ENCODE results near the gene SFXN5. TPM values are rescaled to one million over a fixed set of nuclear protein-coding genes. Genes with fewer than 3 reads are reported as not detected.

Gene SFXN5
- total and polyA plus RNA-seq, 7 donors: 5.1 to 17.1 (median 12.2) TPM

GRCh38 chr2:73031725-73032701, 39.5 kb downstream of the SFXN5 start:
- Histone ChIP-seq H3K36me3 (ENCODE audit: insufficient read depth in 1 of 2, low read depth in 1 of 2) (peaks cover 2 to 20% of the 10 kb centered on the region in 2 donors), H3K4me3 (no peak overlapping the region), H3K4me1 (no peaks in the 10 kb centered on the region), H3K9me3 (no peaks in the 10 kb centered on the region), H3K27me3 (ENCODE audit: insufficient read depth in 3 of 3, low read length in 2 of 3) (no peaks in the 10 kb centered on the region), H3K27ac (no peak overlapping the region)
- ATAC-seq (no peak), DNase-seq (no peak)
- no peak for TF ChIP-seq CTCF (IDR thresholded peaks at IDR 0.05)
- WGBS, 3 donors: 69 to 84% (median 76%) methylated on average over 10 of the region's 10 CpGs
- intact Hi-C loops (cut with DNase I): no loop called here

GRCh38 chr2:73031095-73031678, 40.3 kb downstream of the SFXN5 start:
- H3K27me3 ChIP-seq (ENCODE audit: insufficient read depth in 3 of 3, low read length in 2 of 3): no peaks in the 10 kb centered on the region
- H3K4me1 ChIP-seq: no peaks in the 10 kb centered on the region
- H3K36me3 ChIP-seq (ENCODE audit: insufficient read depth in 1 of 2, low read depth in 1 of 2): peaks cover 2 to 20% of the 10 kb centered on the region in 2 donors
- no peak for TF ChIP-seq CTCF (IDR thresholded peaks at IDR 0.05)
- H3K9me3 ChIP-seq: no peaks in the 10 kb centered on the region
- intact Hi-C loops (cut with DNase I): no loop called here
- ATAC-seq (no peak), DNase-seq (no peak)
- no peak overlapping the region for H3K4me3 ChIP-seq
- 88 to 92% (median 88%) methylated on average over 3 of the region's 3 CpGs for WGBS, 3 donors
- no peak overlapping the region for H3K27ac ChIP-seq

- intact Hi-C loops (cut with DNase I): no loop called here
- no peak overlapping the region for H3K4me3 ChIP-seq
- TF ChIP-seq CTCF (IDR thresholded peaks at IDR 0.05): no peak
- no peak overlapping the region for H3K27ac ChIP-seq
- peak in 2 of 4 donors; percentile 20 to 60 for ATAC-seq
- no peaks in the 10 kb centered on the region for H3K4me1 ChIP-seq
- peak in 1 of 2 donors; percentile 19 for DNase-seq
- WGBS, 3 donors: 38 to 61% (median 46%) methylated on average over 10 of the region's 10 CpGs
- no peaks in the 10 kb centered on the region for H3K27me3 ChIP-seq (ENCODE audit: insufficient read depth in 3 of 3, low read length in 2 of 3)
- H3K36me3 ChIP-seq (ENCODE audit: insufficient read depth in 1 of 2, low read depth in 1 of 2): peaks cover 2 to 27% of the 10 kb centered on the region in 2 donors
- no peaks in the 10 kb centered on the region for H3K9me3 ChIP-seq
Observed at GRCh38 chr2:73028841-73029240, 42.7 kb downstream of the SFXN5 start.

- 50 to 96% (median 90%) methylated on average over 1 of the region's 1 CpG for WGBS, 3 donors
- Histone ChIP-seq H3K27ac (no peak overlapping the region), H3K27me3 (ENCODE audit: insufficient read depth in 3 of 3, low read length in 2 of 3) (no peaks in the 10 kb centered on the region), H3K4me1 (no peaks in the 10 kb centered on the region), H3K4me3 (no peak overlapping the region), H3K36me3 (ENCODE audit: insufficient read depth in 1 of 2, low read depth in 1 of 2) (peaks cover 0 to 34% of the 10 kb centered on the region in 2 donors), H3K9me3 (no peaks in the 10 kb centered on the region)
- DNase-seq (no peak), ATAC-seq (no peak)
- no peak for TF ChIP-seq CTCF (IDR thresholded peaks at IDR 0.05)
- intact Hi-C loops (cut with DNase I): no loop called here
Observed at GRCh38 chr2:73027340-73027739, 44.2 kb downstream of the SFXN5 start.

All from psoas muscle (tissue), 8 donors.